AG04450 (cell line): ENCODE data around the gene CCL5. TPM values are rescaled to one million over a fixed set of nuclear protein-coding genes. Genes with fewer than 3 reads are reported as not detected.

Experiments
- CTCF ChIA-PET: fragments of 300-600, 350-600 bp; formaldehyde crosslinking; extraction: SDS; loops from one replicate; lab custom pipeline; 2022; ENCODE audit warnings: antibody characterized with exemption, inconsistent platforms; lab: Charles Lee
- POLR2A ChIA-PET: fragments of 350-600 bp; formaldehyde crosslinking; extraction: SDS; loops from one replicate; lab custom pipeline; 2021; ENCODE audit warnings: antibody characterized with exemption, inconsistent platforms; lab: Yijun Ruan, JAX
- DNase-seq: peaks from one replicate; pipeline ENCODE4 v3.0.0-alpha.2; 2011; ENCODE audit warnings: low read depth, low spot score
- H3K27ac ChIP-seq: one replicate; pipeline ENCODE4 v1.5.1; 2012; ENCODE audit warnings: low read depth, low read length, control low read depth
- H3K27me3 ChIP-seq: one replicate; pipeline ENCODE4 v1.6.0; 2012; ENCODE audit warnings: low read length; ENCODE audit not compliant: control insufficient read depth, insufficient read depth
- H3K4me3 ChIP-seq: 2 replicates; pipeline ENCODE4 v1.5.1; 2011; ENCODE audit warnings: mild to moderate bottlenecking, low read depth, low read length, control low read depth
- H3K9me3 ChIP-seq: 2 replicates; pipeline ENCODE4 v1.5.1; 2012; ENCODE audit warnings: low read length; ENCODE audit not compliant: control insufficient read depth, insufficient read depth
- CTCF ChIP-seq: IDR thresholded peaks from 2 replicates; pipeline ENCODE4 v1.5.1; 2011; ENCODE audit warnings: low read depth, low read length, control low read depth, inconsistent platforms
- polyA minus RNA-seq: library from RNA; depleted of rRNA, polyadenylated mRNA; stranded (reverse); fragments of >200 nt; gene quantifications from 2 replicates; pipeline ENCODE4 v1.2.3, GENCODE V29; 2011; rRNA and poly(A)+ RNA removed
- polyA plus RNA-seq: library from polyadenylated mRNA; depleted of rRNA; stranded (reverse); fragments of >200 nt; gene quantifications from 2 replicates; pipeline ENCODE4 v1.2.3, GENCODE V29; 2011; rRNA removed

The CCL5 gene
- polyA plus RNA-seq: not detected in 2 replicates
- polyA minus RNA-seq: not detected in 2 replicates

GRCh38 chr17:35879773-35880654 is at the start of gene CCL5:
TSS of gene CCL5 (minus strand) at chr17:35880360.
- Histone ChIP-seq H3K9me3 (no peaks in the 10 kb centered on the region), H3K27ac (no peak within 1 kb of the TSS), H3K4me3 (no peak within 1 kb of the TSS), H3K27me3 (peaks cover 5% of the 10 kb centered on the region)
- CTCF ChIA-PET: no interaction called here
- POLR2A ChIA-PET: interaction anchor here (0.6 kb wide), 1 partner anchor 337 kb away, joined by 3 read pairs; no protein-coding TSS in a partner anchor
- no peak for TF ChIP-seq CTCF
- DNase-seq: no peak

GRCh38 chr17:35927714-35928113 is 47.6 kb upstream of the CCL5 start:
- Histone ChIP-seq H3K27ac (no peak overlapping the region), H3K4me3 (no peak overlapping the region), H3K9me3 (peaks cover 3% of the 10 kb centered on the region; the same call in 1 of the 2 replicates), H3K27me3 (no peaks in the 10 kb centered on the region)
- POLR2A ChIA-PET: no interaction called here
- DNase-seq: no peak
- CTCF ChIA-PET: interaction anchor here (0.7 kb wide), 1 partner anchor 42 kb away, joined by 3 read pairs; no protein-coding TSS in a partner anchor
- no peak for TF ChIP-seq CTCF

- POLR2A ChIA-PET: no interaction called here
- Histone ChIP-seq H3K4me3 (no peak overlapping the region), H3K27me3 (no peaks in the 10 kb centered on the region), H3K27ac (no peak overlapping the region), H3K9me3 (no peaks in the 10 kb centered on the region)
- DNase-seq: no peak
- no peak for TF ChIP-seq CTCF
- CTCF ChIA-PET: interaction anchor here (0.6 kb wide), 1 partner anchor 24 kb away, joined by 5 read pairs; no protein-coding TSS in a partner anchor
Measured at GRCh38 chr17:35923609-35924114, 43.5 kb upstream of the CCL5 start.

GRCh38 chr17:35920229-35920628 is 40.1 kb upstream of the CCL5 start:
- no peaks in the 10 kb centered on the region; the same call in 1 of the 2 replicates for H3K9me3 ChIP-seq
- no peak for TF ChIP-seq CTCF
- no peaks in the 10 kb centered on the region for H3K27me3 ChIP-seq
- no peak overlapping the region for H3K27ac ChIP-seq
- no peak for DNase-seq
- POLR2A ChIA-PET: no interaction called here
- CTCF ChIA-PET: no interaction called here
- no peak overlapping the region for H3K4me3 ChIP-seq

GRCh38 chr17:35918665-35919064 is 38.5 kb upstream of the CCL5 start:
- no peak for TF ChIP-seq CTCF
- ChIA-PET POLR2A (no interaction called here), CTCF (no interaction called here)
- no peaks in the 10 kb centered on the region; the same call in 1 of the 2 replicates for H3K9me3 ChIP-seq
- DNase-seq: no peak
- no peak overlapping the region for H3K4me3 ChIP-seq
- H3K27ac ChIP-seq: no peak overlapping the region
- H3K27me3 ChIP-seq: no peaks in the 10 kb centered on the region
